Left forelimb (tissue), 1 donor: ENCODE data around the gene ITGB2.

Source experiments
- DNase-seq: peaks from one replicate; pipeline ENCODE4 v3.0.0-alpha.2; 2018; ENCODE audit warnings: low spot score

The ITGB2 gene

GRCh38 chr21:44846485-44847260, 74.0 kb downstream of the ITGB2 start:
- no peak for DNase-seq

GRCh38 chr21:44846224-44846484, 74.5 kb downstream of the ITGB2 start:
- DNase-seq = no peak

- no peak for DNase-seq
These were observed 75.1 kb downstream of the ITGB2 start for GRCh38 chr21:44845418-44846223.

DNA sequence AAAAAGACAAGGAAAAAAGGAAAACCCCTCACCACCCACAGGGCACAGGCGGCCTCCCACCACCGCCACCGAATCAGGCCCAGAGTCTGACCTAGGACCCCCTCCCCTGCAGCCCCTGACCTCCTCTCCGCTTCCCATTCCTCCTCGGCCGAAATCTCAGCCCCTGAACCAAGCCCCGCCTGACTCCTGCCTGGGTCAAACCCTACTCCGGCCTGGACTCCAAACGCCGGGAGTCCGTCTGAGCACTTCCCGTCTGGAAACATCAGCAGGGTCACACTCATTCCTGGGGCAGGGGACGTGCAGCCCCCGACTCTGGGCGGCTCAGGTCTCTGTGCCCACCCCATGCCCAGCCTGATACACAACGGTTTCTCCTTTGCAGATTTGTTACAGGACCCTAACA, 76.4 kb downstream of the ITGB2 start:
- no peak for DNase-seq

DNA sequence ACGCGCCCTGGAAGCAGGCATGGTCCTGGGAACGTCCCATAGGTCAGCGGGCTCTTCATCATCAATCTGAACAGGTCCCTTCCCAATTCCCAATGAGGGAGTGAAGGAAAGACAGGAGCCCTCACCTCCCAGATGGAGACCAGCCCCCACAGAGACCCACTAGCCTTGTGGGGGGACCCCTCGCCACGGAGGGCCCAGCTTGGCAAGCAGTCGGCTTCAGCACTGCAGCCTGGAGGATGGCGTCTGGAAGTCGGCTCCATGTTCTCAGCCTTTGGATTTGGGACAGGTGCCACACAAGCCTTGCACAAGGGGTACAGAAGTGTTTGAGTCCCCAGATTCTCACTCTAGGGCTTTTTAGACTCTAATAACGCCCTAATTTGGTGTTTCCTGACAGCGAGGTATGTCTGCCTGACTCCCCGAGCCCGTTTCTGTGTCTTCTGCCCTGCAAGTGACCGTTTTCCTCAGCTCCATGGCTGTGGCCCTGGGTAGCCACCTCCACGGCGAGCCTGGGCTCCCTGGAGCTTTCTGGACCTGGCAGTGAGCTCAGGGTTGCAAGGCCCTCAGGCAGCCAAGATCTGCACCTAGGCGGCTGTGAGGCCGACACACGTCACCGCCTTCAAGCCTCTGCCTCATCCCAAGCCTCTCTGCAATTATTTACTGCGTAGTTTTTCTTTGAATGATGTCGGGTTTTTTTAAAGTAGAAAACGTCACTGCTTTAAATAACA, 77.8 kb downstream of the ITGB2 start:
- no peak for DNase-seq

GRCh38 chr21:44842087-44842486, 78.6 kb downstream of the ITGB2 start:
- DNase-seq = no peak

GRCh38 chr21:44840771-44841170, 79.9 kb downstream of the ITGB2 start:
- DNase-seq = no peak

- no peak for DNase-seq
These were observed 81.7 kb downstream of the ITGB2 start for GRCh38 chr21:44838951-44839350.

- no peak for DNase-seq
These were observed 82.4 kb downstream of the ITGB2 start for GRCh38 chr21:44838039-44838895.

DNA sequence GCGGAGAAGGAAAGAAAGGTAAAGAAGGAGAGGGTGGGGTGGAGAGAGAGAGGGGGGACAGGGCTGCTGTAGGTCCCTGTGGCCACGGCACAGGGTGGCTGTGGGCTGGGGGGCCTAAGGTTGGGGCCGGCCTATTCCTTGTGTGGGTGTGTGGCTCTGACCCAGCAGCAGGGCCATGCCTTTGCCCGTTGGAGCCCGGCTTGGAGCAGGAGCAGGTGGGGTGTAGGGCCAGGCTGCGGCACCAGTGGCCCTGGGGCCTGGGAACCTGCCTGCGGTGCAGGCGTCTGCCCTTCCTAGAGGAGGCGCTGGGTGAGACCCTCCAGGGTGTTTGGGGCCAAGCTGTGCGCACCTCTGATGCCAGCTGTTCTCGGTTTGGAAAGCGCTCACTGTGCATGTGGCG, 83.2 kb downstream of the ITGB2 start:
- DNase-seq = no peak

DNA sequence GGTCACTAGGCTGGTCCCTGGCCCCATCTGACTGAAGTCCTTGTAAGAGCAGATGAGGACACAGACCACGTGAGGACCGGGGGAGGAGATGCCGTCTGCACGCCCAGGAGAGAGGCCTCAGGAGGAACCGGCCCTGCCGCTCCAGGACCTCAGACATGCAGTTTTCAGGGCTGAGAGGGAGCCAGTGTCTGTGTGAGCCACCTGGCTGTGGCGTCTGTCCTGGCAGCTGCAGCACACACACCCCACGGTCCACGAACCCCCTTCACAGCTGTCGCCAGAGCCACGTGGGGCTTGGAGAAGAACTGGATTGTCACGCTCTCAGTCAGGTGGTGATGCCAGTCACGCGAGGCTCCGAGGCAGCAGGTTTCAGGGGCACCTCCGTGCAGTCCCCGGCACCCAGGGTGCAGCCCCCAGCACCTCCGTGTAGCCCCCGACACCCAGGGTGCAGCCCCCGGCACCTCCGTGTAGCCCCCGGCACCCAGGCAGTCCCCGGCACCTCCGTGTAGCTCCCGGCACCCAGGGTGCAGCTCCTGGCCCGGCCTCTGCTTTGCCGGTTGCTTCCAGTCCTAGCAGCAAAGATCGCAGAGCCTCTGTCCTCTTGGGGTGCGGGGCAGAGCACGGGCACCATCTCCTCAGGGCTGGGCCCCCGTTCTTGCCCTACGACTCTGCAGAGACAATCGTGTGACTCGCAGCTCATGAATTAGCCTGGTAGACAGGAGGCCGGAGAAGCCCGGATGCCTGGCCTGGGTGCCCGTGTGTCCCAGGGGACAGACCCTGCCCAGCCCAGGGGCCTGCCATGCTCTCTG, 83.8 kb downstream of the ITGB2 start:
- DNase-seq = no peak

DNA sequence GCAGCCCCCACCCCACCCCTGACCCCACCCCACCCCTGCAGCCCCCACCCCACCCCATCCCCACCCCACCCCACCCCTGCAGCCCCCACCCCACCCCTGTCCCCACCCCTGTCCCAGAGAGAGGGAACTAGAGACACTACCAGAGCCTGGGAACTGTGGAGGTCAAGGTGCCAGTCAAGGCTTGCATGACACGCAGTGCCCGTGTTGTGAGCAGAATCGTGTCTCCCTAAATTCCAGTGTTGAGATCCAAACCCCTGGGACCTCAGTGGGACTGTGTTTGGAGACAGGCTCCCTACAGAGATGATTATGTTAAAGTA, 84.4 kb downstream of the ITGB2 start:
- DNase-seq = no peak
